ENCODE results near the gene USP48.

The USP48 gene

GRCh38 chr1:21662426-21663247 is 120.3 kb downstream of the USP48 start:
- H3K9me3 ChIP-seq (ENCODE audit: insufficient read depth, low read length) = no peaks in the 10 kb centered on the region
- no peak for TF ChIP-seq EZH2phosphoT487 (IDR thresholded peaks at IDR 0.05; ENCODE audit: low read depth)
- TF ChIP-seq CTCF (IDR thresholded peaks at IDR 0.05; ENCODE audit: low read depth, low read length) = no peak
- no peak overlapping the region for H3K4me3 ChIP-seq (ENCODE audit: low read length)
- no peak overlapping the region for H3K4me2 ChIP-seq (ENCODE audit: low read length)
- no peaks in the 10 kb centered on the region for H3K36me3 ChIP-seq (replicated peaks; ENCODE audit: low read depth, low read length)
- H4K20me1 ChIP-seq (ENCODE audit: insufficient read depth, low read length) = peaks cover 3% of the 10 kb centered on the region; the same call in 1 of the 2 replicates
- no peaks in the 10 kb centered on the region for H3K79me2 ChIP-seq (ENCODE audit: low read length)
- no peaks in the 10 kb centered on the region for H3K27me3 ChIP-seq (ENCODE audit: low read depth, low read length)
- no peak overlapping the region for H3K27ac ChIP-seq (ENCODE audit: low read length)
- H3K9ac ChIP-seq (ENCODE audit: low read length) = no peak overlapping the region
- H3K4me1 ChIP-seq (ENCODE audit: low read length) = peaks cover 5% of the 10 kb centered on the region; the same call in 1 of the 2 replicates
- H2AFZ ChIP-seq (ENCODE audit: low read depth, low read length) = no peak overlapping the region

- Histone ChIP-seq H3K9ac (ENCODE audit: low read length) (no peak overlapping the region), H4K20me1 (ENCODE audit: insufficient read depth, low read length) (peaks cover 3% of the 10 kb centered on the region; the same call in 1 of the 2 replicates), H3K4me3 (ENCODE audit: low read length) (no peak overlapping the region), H3K4me1 (ENCODE audit: low read length) (peaks cover 5% of the 10 kb centered on the region; the same call in 1 of the 2 replicates), H2AFZ (ENCODE audit: low read depth, low read length) (no peak overlapping the region), H3K36me3 (replicated peaks; ENCODE audit: low read depth, low read length) (no peaks in the 10 kb centered on the region), H3K27ac (ENCODE audit: low read length) (no peak overlapping the region), H3K27me3 (ENCODE audit: low read depth, low read length) (no peaks in the 10 kb centered on the region), H3K79me2 (ENCODE audit: low read length) (no peaks in the 10 kb centered on the region), H3K4me2 (ENCODE audit: low read length) (no peak overlapping the region), H3K9me3 (ENCODE audit: insufficient read depth, low read length) (no peaks in the 10 kb centered on the region)
- TF ChIP-seq EZH2phosphoT487 (IDR thresholded peaks at IDR 0.05; ENCODE audit: low read depth) (no peak), CTCF (IDR thresholded peaks at IDR 0.05; ENCODE audit: low read depth, low read length) (no peak)
These were observed 121.1 kb downstream of the USP48 start for GRCh38 chr1:21661886-21662285.

- no peaks in the 10 kb centered on the region for H3K27me3 ChIP-seq (ENCODE audit: low read depth, low read length)
- TF ChIP-seq CTCF (IDR thresholded peaks at IDR 0.05; ENCODE audit: low read depth, low read length) (no peak), EZH2phosphoT487 (IDR thresholded peaks at IDR 0.05; ENCODE audit: low read depth) (no peak)
- H3K9ac ChIP-seq (ENCODE audit: low read length) = no peak overlapping the region
- H3K4me3 ChIP-seq (ENCODE audit: low read length) = no peak overlapping the region
- no peaks in the 10 kb centered on the region for H3K36me3 ChIP-seq (replicated peaks; ENCODE audit: low read depth, low read length)
- no peaks in the 10 kb centered on the region for H3K9me3 ChIP-seq (ENCODE audit: insufficient read depth, low read length)
- no peak overlapping the region for H3K4me2 ChIP-seq (ENCODE audit: low read length)
- H4K20me1 ChIP-seq (ENCODE audit: insufficient read depth, low read length) = peaks cover 3% of the 10 kb centered on the region; the same call in 1 of the 2 replicates
- H3K79me2 ChIP-seq (ENCODE audit: low read length) = no peaks in the 10 kb centered on the region
- H3K4me1 ChIP-seq (ENCODE audit: low read length) = peaks cover 5% of the 10 kb centered on the region; the same call in 1 of the 2 replicates
- H3K27ac ChIP-seq (ENCODE audit: low read length) = no peak overlapping the region
- no peak overlapping the region for H2AFZ ChIP-seq (ENCODE audit: low read depth, low read length)
These were observed 123.0 kb downstream of the USP48 start for GRCh38 chr1:21659924-21660326.

- no peaks in the 10 kb centered on the region for H3K27me3 ChIP-seq (ENCODE audit: low read depth, low read length)
- H2AFZ ChIP-seq (ENCODE audit: low read depth, low read length) = no peak overlapping the region
- H3K4me1 ChIP-seq (ENCODE audit: low read length) = peaks cover 5% of the 10 kb centered on the region; the same call in 1 of the 2 replicates
- no peak overlapping the region for H3K9ac ChIP-seq (ENCODE audit: low read length)
- H4K20me1 ChIP-seq (ENCODE audit: insufficient read depth, low read length) = peaks cover 3% of the 10 kb centered on the region; the same call in 1 of the 2 replicates
- H3K27ac ChIP-seq (ENCODE audit: low read length) = no peak overlapping the region
- peak overlapping the region; percentile 65 for H3K4me2 ChIP-seq (ENCODE audit: low read length)
- H3K4me3 ChIP-seq (ENCODE audit: low read length) = peak overlapping the region; percentile 65
- H3K79me2 ChIP-seq (ENCODE audit: low read length) = no peaks in the 10 kb centered on the region
- H3K36me3 ChIP-seq (replicated peaks; ENCODE audit: low read depth, low read length) = no peaks in the 10 kb centered on the region
- TF ChIP-seq EZH2phosphoT487 (IDR thresholded peaks at IDR 0.05; ENCODE audit: low read depth) (no peak), CTCF (IDR thresholded peaks at IDR 0.05; ENCODE audit: low read depth, low read length) (peak; percentile 61)
- H3K9me3 ChIP-seq (ENCODE audit: insufficient read depth, low read length) = no peaks in the 10 kb centered on the region
These were observed 123.6 kb downstream of the USP48 start for GRCh38 chr1:21659099-21659923.
